Coronary artery (tissue), 2 donors: ENCODE data around the gene CCDC148.

ENCODE experiments used
- DNase-seq: peaks from one replicate; pipeline ENCODE4 v3.0.0-alpha.2; 2017; ENCODE audit warnings: low spot score
- H3K27ac ChIP-seq, 2 donors: fragments of 200-600 bp; sonication (generic); one replicate each; pipeline ENCODE4 v1.5.1; 2016 to 2019
- H3K4me3 ChIP-seq: fragments of 200-600 bp; sonication (generic); 2 replicates; pipeline ENCODE4 v1.5.1; 2016; ENCODE audit warnings: mild to moderate bottlenecking, moderate library complexity
- CTCF ChIP-seq: fragments of 200-600 bp; sonication (generic); IDR thresholded peaks from one replicate; pipeline ENCODE4 v1.5.1; 2019; ENCODE audit warnings: antibody characterized with exemption

The CCDC148 gene

GRCh38 chr2:158456309-158457066 lies at the start of gene CCDC148, which contains the start of gene PKP4:
TSS of gene CCDC148 (minus strand) at chr2:158456753. CDS start at chr2:158456439, 314 bp downstream.
TSS of gene PKP4 (plus strand) at chr2:158456952. CDS start at chr2:158533185, 76,233 bp downstream.
- peak within 1 kb of the TSS; percentile 87 for H3K4me3 ChIP-seq
- H3K27ac ChIP-seq = peak within 1 kb of the TSS; percentile 90 to 91
- peak; percentile 92 for DNase-seq
- no peak for TF ChIP-seq CTCF

- no peak for TF ChIP-seq CTCF
- Histone ChIP-seq H3K4me3 (no peak overlapping the region), H3K27ac (no peak overlapping the region)
- DNase-seq = no peak
Observed at GRCh38 chr2:158505448-158505934, 48.9 kb upstream of the CCDC148 start.

- no peak for TF ChIP-seq CTCF
- Histone ChIP-seq H3K4me3 (no peak overlapping the region), H3K27ac (no peak overlapping the region)
- DNase-seq = no peak
Observed at GRCh38 chr2:158504088-158504487, 47.5 kb upstream of the CCDC148 start.

- DNase-seq = no peak
- H3K4me3 ChIP-seq = no peak overlapping the region
- H3K27ac ChIP-seq = no peak overlapping the region
- TF ChIP-seq CTCF = no peak
Observed at GRCh38 chr2:158502974-158503373, 46.4 kb upstream of the CCDC148 start.

GRCh38 chr2:158501301-158501700 lies 44.7 kb upstream of the CCDC148 start:
- Histone ChIP-seq H3K27ac (no peak overlapping the region), H3K4me3 (no peak overlapping the region)
- TF ChIP-seq CTCF = no peak
- DNase-seq = no peak

- no peak for DNase-seq
- TF ChIP-seq CTCF = no peak
Observed at GRCh38 chr2:158500333-158500732, 43.8 kb upstream of the CCDC148 start.

GRCh38 chr2:158499383-158499782 lies 42.8 kb upstream of the CCDC148 start:
- DNase-seq = no peak
- no peak for TF ChIP-seq CTCF
- no peak overlapping the region for H3K4me3 ChIP-seq
- H3K27ac ChIP-seq = no peak overlapping the region

More at GRCh38 chr2:158500333-158500732, 43.8 kb upstream of the CCDC148 start:
- H3K27ac ChIP-seq = no peak overlapping the region
- H3K4me3 ChIP-seq = no peak overlapping the region
